ENCODE data around the gene PROCA1. TPM values are rescaled to one million over a fixed set of nuclear protein-coding genes. Genes with fewer than 3 reads are reported as not detected.

The PROCA1 gene
- total RNA-seq, 1 donor from 2014 or later, result 3.0 TPM

DNA sequence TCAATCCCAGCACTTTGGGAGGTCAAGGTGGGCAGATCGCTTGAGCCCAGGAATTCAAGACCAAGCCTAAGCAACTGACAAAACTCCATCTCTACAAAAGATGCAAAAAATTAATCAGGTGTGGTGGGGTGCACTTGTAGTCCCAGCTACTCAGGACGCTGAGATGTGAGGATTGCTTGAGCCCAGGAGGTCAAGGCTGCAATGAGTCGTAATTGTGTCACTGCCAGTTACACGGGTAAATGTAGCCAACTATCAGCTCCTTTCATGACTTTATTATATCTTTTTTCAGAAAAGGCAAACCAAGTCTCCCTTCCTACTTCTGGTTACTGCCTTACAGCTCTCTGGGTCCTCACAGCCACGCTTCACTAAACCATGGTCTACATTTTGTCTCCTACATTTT is 53.9 kb downstream of the PROCA1 start:
- H3K4me1 Mint-ChIP-seq (ENCODE audit: unreplicated experiment), result peaks cover 19% of the 10 kb centered on the region
- DNase-seq (ENCODE audit: extremely low spot score, unreplicated experiment), result no peak
- TF ChIP-seq, protein P1, sequence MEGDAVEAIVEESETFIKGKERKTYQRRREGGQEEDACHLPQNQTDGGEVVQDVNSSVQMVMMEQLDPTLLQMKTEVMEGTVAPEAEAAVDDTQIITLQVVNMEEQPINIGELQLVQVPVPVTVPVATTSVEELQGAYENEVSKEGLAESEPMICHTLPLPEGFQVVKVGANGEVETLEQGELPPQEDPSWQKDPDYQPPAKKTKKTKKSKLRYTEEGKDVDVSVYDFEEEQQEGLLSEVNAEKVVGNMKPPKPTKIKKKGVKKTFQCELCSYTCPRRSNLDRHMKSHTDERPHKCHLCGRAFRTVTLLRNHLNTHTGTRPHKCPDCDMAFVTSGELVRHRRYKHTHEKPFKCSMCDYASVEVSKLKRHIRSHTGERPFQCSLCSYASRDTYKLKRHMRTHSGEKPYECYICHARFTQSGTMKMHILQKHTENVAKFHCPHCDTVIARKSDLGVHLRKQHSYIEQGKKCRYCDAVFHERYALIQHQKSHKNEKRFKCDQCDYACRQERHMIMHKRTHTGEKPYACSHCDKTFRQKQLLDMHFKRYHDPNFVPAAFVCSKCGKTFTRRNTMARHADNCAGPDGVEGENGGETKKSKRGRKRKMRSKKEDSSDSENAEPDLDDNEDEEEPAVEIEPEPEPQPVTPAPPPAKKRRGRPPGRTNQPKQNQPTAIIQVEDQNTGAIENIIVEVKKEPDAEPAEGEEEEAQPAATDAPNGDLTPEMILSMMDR (IDR thresholded peaks at IDR 0.05), result no peak
- no peak overlapping the region for H3K4me3 Mint-ChIP-seq (ENCODE audit: unreplicated experiment)
- no peaks in the 10 kb centered on the region for H3K9me3 Mint-ChIP-seq (ENCODE audit: unreplicated experiment)
- peaks cover 9% of the 10 kb centered on the region for H3K36me3 Mint-ChIP-seq (ENCODE audit: unreplicated experiment)
- H3K27ac Mint-ChIP-seq (ENCODE audit: unreplicated experiment), result no peak overlapping the region
- H3K27me3 Mint-ChIP-seq (ENCODE audit: unreplicated experiment), result no peaks in the 10 kb centered on the region

DNA sequence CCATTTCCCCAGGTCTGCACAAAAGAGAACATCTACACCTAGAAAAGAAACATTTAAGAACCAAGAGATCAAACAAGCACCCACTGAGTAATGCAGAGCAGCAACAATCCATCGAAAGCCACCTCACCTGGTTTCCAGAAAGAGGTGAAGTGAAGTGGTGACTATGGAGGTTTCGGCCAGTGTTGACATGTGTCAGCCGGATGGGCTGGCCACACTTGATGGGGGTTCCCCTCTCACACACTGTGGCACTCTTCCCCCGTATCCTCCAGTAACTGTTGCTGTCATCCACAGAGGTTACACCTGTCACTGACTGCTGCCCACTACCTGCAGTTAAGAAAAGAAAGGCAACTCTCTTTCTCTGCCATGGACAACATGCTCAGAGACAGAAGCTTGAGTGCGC is 56.5 kb downstream of the PROCA1 start:
- TF ChIP-seq, protein P1 (IDR thresholded peaks at IDR 0.05), result no peak
- no peak for DNase-seq (ENCODE audit: extremely low spot score, unreplicated experiment)
- Mint-ChIP-seq H3K9me3 (ENCODE audit: unreplicated experiment) (no peaks in the 10 kb centered on the region), H3K27ac (ENCODE audit: unreplicated experiment) (no peak overlapping the region), H3K4me1 (ENCODE audit: unreplicated experiment) (peaks cover 4% of the 10 kb centered on the region), H3K36me3 (ENCODE audit: unreplicated experiment) (peaks cover 13% of the 10 kb centered on the region), H3K4me3 (ENCODE audit: unreplicated experiment) (no peak overlapping the region), H3K27me3 (ENCODE audit: unreplicated experiment) (no peaks in the 10 kb centered on the region)

Other genes with a start within 250 kb of the PROCA1 start
- gene SLC13A2, start 238.2 kb downstream of the PROCA1 start, total RNA-seq, result not detected in 2 replicates
- gene FOXN1, start 205.5 kb downstream of the PROCA1 start, total RNA-seq, result not detected in 2 replicates
- 26.0 and 34.9 TPM in 2 replicates for gene UNC119, start 159.3 kb downstream of the PROCA1 start, total RNA-seq
- 80.0 and 84.3 TPM in 2 replicates for gene PIGS, start 140.4 kb downstream of the PROCA1 start, total RNA-seq
- gene ALDOC, start 135.0 kb downstream of the PROCA1 start, total RNA-seq, result 2.7 and 3.2 TPM in 2 replicates
- 15.2 and 15.6 TPM in 2 replicates for gene SPAG5, start 112.9 kb downstream of the PROCA1 start, total RNA-seq
- gene RSKR, start 97.7 kb downstream of the PROCA1 start, total RNA-seq, result 7.9 and 10.3 TPM in 2 replicates
- gene BLTP2, start 66.7 kb downstream of the PROCA1 start, total RNA-seq, result 159 and 173 TPM in 2 replicates
- gene SDF2, start 50.0 kb downstream of the PROCA1 start, total RNA-seq, result 71.0 and 73.0 TPM in 2 replicates
- 91.2 and 92.0 TPM in 2 replicates for gene SUPT6H, start 49.7 kb downstream of the PROCA1 start, total RNA-seq
- 153 TPM in 2 replicates for gene RAB34, start 6.0 kb upstream of the PROCA1 start, total RNA-seq
- gene RPL23A, start 8.1 kb upstream of the PROCA1 start, total RNA-seq, result 1,390 and 1,395 TPM in 2 replicates
- 3.8 and 5.8 TPM in 2 replicates for gene TLCD1, start 14.3 kb upstream of the PROCA1 start, total RNA-seq
- 8.5 and 9.9 TPM in 2 replicates for gene NEK8, start 16.9 kb upstream of the PROCA1 start, total RNA-seq
- gene TRAF4, start 32.1 kb upstream of the PROCA1 start, total RNA-seq, result 76.1 and 95.5 TPM in 2 replicates
- 19.4 and 21.2 TPM in 2 replicates for gene FAM222B, start 130.9 kb upstream of the PROCA1 start, total RNA-seq
- 38.3 and 38.5 TPM in 2 replicates for gene ERAL1, start 143.1 kb upstream of the PROCA1 start, total RNA-seq
- 95.8 and 104 TPM in 2 replicates for gene FLOT2, start 185.8 kb upstream of the PROCA1 start, total RNA-seq
- 10.7 and 12.4 TPM in 2 replicates for gene DHRS13, start 191.2 kb upstream of the PROCA1 start, total RNA-seq
- gene PHF12, start 239.6 kb upstream of the PROCA1 start, total RNA-seq, result 50.3 and 52.8 TPM in 2 replicates